GM10266 (cell line): ENCODE results near the gene MAP1LC3B.
A peak's percentile ranks its signal among the peaks of the same experiment; 100 is the strongest.
"Not testable (repeated sequence)": the region's sequence is repeated elsewhere in the genome, so short reads cannot be mapped to it uniquely, and the experiment has no call there.

ENCODE experiments used
- DNase-seq: peaks from one replicate; pipeline ENCODE4 v3.0.0; 2012; ENCODE audit errors: extremely low spot score
- TF ChIP-seq, protein P1 (sequence below): IDR thresholded peaks from 2 replicates; pipeline ENCODE4 v1.5.1; 2012; ENCODE audit warnings: mild to moderate bottlenecking, low read depth; ENCODE audit not compliant: control insufficient read depth, insufficient read depth; ENCODE audit errors: missing control alignments

Gene MAP1LC3B

DNA sequence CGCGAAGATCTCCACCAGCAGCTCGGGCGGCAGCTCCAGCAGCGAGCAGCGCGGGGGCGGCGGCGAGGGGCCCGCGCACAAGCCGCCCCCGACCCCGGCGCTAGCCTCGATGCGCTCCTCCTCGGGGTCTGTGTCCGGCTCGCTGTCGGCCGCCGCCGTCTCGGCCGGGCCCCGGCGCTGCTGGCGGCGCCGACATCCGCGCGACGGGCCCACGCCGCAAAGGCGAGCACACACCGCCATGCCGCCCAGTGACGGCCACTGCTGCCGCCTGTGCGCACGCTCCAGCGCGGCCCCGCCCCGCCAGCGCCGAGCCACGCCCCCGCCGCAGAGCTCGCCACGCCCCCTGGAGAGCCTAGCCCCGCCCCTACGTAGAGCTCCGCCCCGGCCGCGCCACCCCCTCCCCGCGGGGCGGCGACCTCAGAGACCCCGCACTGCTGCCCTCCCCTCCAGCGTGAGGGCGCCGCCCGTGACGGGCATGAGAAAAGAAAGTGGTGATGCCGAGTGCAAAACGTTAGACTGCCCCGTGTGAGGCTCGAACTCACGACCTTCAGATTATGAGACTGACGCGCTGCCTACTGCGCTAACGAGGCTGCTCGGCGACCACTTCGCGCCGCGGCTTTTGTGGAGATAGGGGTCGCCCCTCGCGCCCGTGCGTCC lies 8.5 kb upstream of the MAP1LC3B start, which contains the start of gene FBXO31:
TSS of gene FBXO31 (minus strand) at position 272 of the 657 bp plus-strand sequence. CDS start at position 240, 32 bp downstream.
- peak; percentile 93 for DNase-seq
- TF ChIP-seq, protein P1, sequence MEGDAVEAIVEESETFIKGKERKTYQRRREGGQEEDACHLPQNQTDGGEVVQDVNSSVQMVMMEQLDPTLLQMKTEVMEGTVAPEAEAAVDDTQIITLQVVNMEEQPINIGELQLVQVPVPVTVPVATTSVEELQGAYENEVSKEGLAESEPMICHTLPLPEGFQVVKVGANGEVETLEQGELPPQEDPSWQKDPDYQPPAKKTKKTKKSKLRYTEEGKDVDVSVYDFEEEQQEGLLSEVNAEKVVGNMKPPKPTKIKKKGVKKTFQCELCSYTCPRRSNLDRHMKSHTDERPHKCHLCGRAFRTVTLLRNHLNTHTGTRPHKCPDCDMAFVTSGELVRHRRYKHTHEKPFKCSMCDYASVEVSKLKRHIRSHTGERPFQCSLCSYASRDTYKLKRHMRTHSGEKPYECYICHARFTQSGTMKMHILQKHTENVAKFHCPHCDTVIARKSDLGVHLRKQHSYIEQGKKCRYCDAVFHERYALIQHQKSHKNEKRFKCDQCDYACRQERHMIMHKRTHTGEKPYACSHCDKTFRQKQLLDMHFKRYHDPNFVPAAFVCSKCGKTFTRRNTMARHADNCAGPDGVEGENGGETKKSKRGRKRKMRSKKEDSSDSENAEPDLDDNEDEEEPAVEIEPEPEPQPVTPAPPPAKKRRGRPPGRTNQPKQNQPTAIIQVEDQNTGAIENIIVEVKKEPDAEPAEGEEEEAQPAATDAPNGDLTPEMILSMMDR, result no peak

DNA sequence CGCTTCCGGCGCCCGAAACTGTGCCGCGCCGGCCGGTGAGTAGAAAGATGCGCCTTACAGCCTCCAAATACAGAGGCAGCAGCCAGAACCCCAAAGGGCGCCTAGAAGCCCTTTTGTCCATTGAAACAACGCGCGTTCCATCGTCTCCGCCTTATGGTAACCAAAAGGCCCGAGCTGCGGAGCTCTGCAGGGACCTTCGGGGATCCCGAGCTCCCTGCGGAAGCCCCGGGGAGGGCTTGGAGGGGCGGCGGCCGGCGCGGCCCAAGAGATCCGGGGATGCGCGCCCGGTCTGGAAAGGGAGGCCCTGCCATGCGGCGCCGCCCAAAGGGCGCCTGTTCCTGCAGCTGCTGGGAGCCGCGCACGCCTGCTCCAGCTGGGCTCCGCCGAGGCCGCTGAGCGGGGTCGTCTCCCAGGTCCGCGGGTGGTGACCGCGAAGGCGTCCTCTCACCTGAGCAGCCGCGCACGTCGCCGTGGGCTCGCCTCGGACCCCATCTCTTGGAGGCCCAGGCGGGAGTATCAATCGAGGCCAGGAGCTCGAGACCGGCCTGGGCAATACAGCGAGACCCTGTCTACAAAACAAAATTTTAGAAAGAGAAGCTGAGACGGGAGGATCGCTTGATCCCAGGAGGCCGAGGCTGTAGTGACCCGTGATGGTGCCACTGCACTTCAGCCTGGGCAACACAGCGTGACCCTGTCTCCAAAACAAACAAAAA lies 7.8 kb upstream of the MAP1LC3B start:
- TF ChIP-seq, protein P1, result no peak
- DNase-seq, result peak; percentile 82

DNA sequence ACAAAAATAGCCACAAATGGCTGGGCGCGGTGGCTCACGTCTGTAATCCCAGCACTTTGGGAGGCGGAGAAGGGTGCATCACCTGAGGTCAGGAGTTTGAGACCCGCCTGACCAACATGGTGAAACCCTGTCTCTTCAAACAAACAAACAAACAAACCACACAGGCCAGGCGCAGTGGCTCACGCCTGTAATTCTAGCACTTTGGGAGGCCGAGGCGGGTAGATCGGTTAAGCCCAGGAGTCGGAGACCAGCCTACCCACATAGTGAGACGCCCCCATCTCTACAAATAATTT lies 7.3 kb upstream of the MAP1LC3B start:
- not testable (repeated sequence) for DNase-seq

DNA sequence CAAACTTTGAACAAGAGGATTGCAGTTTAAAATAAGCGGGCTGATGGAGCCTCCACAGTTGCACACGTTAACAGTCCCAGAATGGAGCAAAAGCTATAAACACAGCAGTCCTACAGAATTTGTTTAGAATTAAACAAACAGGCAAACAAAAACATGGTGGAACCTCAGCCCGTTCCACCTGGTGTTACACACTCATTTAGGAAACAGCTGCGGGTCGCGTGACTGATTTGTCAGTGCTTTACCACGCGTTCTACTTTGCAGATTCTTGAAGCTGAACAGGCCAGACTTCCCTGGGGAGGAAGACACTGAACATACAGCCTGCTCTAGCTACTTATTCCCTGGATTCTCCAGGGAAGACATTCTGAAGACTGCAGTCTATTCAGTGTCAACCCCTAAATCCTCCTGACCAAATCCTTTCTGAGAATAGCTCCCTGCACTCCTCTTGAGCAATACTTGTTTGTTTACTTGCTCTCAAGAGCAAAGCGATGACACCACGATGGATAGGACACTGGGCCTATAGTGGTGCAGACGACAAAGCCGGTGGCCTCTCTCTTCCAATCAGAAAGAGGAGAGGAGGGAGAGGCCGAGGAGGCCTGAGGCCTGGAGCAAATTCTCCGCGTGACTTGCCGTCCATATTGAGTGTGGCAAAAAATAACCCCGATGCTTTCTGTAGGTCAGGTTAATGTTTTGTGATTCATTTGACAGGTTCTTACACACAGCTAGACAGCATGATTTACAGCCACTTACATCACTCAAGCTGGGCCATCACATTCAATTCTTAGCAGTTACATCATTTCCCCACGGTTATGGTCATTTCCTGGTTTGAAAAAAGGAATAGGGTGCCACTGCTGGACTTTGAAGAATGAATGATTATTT lies 4.0 kb upstream of the MAP1LC3B start:
- TF ChIP-seq, protein P1, result no peak
- peak; percentile 91 for DNase-seq

DNA sequence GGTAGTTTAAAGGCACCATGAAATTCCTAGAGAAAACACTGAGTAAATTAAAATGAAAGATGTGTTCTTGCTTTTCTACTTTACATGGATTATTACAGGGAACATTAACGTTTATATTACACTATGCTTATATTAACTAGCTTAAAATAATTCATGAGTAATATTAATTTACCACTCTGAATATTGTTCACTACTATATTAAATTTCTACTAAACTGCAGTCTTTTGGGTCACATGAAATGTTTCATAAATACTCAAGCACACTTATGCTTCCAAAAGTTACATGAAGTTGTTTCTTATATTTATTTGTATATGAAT lies 3.4 kb upstream of the MAP1LC3B start:
- TF ChIP-seq, protein P1, result no peak
- no peak for DNase-seq

DNA sequence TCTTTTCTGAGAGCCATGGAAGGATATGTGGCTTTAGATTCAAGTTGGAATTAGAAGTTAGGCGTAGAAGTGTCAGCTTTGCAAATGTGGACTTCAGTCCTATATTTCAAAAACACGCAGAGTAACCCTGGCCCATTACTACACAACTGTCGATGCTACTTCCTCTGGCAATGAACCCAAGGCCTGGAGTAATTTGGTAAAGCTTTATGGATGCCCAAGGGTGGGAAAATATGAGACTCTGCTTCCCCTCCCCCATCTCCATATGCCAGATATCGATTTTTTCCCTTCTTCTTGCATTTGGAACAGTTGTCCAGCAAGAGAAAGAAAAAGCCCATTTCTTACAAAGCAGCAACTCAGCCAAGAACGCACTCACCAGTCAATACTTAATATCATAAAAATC lies 2.9 kb upstream of the MAP1LC3B start:
- TF ChIP-seq, protein P1, result no peak
- DNase-seq, result no peak

GRCh38 chr16:87389914-87390313 lies 2.2 kb upstream of the MAP1LC3B start:
- DNase-seq, result not testable (repeated sequence)
